GM19438 (cell line): ENCODE data around the gene KCNQ1.

Source experiments
- ATAC-seq: cut with Tn5 transposase; IDR thresholded peaks from one replicate; pipeline ENCODE4 v1.9.1; 2021; ENCODE audit warnings: low read depth; ENCODE audit not compliant: unreplicated experiment

KCNQ1 gene

GRCh38 chr11:2835296-2835695, 390.5 kb downstream of the KCNQ1 start:
- no peak for ATAC-seq

DNA sequence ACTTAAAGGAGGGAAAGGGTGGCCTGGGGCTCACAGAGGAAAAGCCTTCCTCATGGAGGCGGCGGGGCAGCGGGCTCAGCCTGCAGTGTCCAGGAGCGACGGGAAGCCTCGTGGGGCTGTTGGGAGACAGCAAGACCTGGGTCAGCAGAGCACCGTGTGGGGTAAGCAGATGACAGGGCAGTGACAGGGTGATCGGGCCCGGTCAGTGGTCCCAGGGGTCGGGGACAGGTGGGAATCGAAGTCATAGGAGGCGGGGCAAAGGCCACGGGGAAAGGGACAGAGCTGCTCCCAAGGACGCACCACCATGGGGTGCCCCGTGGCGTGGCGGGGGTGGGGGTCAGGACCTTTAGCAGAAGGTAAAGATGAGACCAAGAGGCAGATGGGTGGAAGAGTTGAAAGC, 390.9 kb downstream of the KCNQ1 start:
- no peak for ATAC-seq

DNA sequence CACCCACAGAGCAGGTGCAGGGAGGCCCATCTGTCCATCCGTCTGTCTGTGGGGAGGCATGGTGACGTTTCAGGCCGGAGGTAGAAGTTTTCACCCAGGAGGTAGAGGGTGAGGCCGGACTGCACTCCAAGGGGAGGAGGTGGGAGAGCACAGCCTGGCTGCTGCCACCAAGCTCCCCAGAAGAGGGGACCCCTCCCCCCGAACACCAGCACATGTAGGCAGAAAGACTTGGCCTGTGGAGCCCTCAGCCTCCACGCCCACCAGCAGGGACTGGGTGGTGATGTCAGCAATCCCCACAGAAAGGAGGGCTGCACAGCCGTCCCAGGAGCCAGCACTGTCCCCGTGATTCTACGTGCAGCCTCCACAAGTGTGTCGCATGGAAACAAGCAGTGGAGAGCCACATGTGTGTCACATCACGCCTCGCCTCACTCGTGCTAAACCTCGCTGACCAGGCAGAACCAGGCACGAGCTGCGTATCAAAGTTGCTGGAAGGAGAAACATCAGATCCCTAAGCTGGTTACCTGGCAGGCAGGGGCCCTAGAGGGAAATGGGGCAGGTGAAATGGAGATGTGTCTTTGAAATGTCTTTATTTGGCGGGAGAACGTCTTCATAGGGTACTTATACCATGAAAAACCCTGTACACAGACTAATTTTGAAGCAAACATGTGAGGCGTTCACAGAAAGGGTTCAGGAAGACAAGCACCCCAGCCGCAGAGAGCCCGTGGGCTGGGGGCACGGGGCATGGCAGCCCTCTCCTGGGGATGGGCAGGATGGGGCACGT, 391.7 kb downstream of the KCNQ1 start:
- ATAC-seq = no peak

DNA sequence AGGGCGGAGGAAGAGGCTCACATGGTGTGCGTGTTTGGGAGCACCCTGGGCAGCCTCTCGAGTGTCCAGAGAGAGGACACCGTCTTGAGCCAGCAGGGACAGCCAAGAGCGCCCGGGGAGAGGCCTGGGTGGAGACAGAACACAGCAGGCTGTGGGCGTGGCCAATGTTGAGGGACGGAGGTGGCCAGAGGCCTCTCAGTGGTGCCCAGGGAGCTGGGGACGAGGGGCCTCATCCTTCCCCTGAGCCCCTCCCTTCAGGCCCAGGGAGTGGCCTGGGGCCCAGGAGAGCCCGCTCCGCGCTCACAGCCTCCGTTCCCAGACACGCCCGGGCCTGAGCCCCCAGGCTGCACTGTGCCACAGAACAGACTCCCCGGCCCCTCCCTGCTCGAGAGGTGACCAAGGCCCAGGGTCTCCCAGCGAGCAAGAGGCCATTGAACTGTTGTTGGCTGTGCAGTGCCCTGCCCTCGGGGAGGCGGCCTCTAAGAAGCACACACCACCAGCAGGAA, 392.3 kb downstream of the KCNQ1 start:
- no peak for ATAC-seq

DNA sequence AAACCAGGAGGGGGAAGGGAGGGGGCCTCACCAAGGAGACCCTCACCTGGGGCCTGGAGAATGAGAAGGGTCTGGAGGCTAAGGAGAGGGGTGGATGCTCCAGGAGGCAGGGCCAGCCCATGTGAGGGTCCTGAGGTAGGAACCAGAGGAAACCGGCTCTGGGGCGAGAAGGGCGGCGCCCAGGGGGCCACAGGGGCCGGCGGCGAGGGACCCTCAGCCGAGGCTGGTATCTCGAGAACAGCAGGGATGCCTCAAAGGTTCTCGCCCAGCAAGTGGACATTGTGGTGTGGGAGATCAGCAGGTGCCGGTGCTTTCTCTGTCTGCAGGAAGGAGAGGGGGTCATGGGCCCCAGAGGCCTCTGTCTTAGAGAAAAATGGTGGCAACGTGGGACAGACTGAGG, 392.8 kb downstream of the KCNQ1 start:
- ATAC-seq = no peak

DNA sequence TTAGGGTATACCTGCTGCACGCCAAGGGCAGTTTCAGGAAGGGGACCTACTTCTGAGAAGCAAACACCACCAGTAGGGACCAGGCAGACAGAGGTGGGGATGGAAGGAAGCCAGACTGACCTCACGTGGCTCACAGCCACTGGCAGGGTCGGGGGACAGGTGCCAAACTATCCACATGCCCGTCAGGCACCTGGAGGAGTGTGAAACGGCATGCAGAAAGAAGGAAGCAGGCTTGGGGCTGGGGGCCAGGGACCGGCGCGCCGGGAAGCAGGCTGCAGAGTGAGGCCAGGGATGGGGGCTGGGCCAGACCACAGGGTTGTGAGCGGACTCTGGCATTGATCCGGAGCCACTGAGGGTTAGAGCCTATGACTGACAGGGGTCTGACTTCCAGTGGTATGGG, 393.3 kb downstream of the KCNQ1 start:
- no peak for ATAC-seq

- ATAC-seq = no peak
Observed at GRCh38 chr11:2838676-2839294, 394.0 kb downstream of the KCNQ1 start.

GRCh38 chr11:2839395-2839943, 394.7 kb downstream of the KCNQ1 start:
- no peak for ATAC-seq

- ATAC-seq = no peak
Observed at GRCh38 chr11:2841411-2842190, 396.8 kb downstream of the KCNQ1 start.

DNA sequence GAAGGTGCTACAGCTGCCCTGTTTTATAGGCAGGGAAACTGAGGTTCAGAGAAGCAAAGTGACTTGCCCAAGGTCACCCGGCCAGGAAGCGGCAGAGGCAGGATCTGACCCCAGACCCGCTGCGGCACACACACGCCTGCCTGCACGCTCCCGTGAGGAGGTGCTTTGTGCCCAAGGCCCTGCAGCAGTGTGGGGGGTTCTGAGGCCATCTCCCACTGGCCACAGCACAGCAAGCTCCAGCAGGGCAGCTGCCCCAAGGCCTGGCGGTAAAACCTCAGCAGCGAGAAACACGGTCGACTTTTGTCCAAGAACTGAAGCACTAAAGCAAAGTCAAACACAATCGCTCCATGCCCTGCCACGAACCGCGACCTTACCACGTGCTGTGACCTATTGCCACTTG, 398.1 kb downstream of the KCNQ1 start:
- ATAC-seq = no peak

- ATAC-seq = no peak
Observed at GRCh38 chr11:2843551-2843950, 398.7 kb downstream of the KCNQ1 start.

DNA sequence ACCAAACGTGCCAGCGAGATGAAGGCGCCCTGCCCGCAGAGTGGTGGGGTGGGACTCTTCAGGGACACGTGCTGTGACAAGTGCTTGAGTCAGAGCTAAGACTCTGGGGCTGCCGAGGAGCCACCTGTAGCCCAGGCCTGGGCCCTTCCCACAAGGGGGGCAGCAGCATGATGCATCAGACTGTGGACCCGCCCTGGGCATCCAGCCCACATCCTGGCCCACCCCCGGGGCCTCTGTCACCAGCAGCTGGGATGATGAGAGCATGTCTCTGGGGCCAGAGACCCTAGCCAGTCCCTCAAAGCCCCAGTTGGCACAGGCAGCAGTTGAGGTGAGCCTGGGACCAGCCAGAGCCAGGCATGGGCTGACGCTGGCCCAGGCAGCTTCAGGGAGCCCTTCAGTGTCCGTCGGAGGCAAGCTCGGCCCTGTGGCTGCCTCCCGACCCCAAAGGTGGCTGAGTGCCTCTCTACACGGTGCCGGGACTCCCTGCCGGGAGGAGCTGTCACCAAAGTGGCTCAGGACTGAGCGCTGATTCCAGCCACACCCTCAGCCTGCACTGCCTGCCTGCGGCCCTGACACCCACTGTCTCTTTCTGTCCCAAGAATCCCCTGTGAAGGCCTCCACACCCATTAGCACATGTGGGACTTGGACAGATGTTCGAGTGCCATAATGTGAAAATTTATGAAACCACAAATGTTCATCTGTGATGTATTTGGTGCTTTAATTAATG, 399.5 kb downstream of the KCNQ1 start:
- no peak for ATAC-seq

DNA sequence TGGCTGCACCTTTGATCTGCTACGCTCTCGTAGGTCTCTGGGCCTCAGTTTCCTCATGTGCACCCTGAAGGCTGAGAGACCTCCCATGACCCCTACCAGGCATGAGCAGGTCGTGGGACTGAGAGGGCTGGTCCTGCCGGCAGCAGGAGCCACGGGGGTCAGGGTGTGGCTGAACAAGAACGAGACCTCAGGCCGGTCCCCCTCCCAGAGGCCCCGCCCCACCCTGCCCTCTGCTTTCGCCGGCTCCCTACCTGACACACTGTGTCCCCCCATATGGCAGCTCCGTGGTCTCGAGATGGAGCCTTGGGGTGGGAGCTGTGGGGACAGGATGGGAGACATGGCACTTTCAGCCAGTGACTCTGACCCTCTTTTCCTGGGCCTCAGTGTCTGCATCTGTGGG, 400.2 kb downstream of the KCNQ1 start:
- ATAC-seq = no peak

DNA sequence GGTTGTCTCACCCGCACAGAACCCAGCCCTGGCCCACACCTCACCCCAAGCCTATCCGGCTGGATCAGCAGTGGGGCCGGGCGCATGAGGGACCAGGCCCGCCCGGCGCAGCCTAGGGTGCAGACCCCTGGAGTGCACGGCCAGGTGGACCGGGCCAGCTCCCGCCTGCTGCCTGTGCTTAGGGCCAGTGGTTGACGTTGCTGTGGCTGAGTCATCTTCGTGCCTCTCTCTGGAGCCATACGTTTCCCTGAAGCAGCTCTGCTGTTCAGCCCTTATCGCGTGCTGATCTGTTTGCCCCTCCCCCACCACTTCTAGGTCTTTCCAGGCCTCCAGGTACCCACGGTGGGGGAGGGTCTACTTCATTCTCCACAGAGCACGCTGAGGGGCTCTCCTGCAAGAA, 401.2 kb downstream of the KCNQ1 start:
- no peak for ATAC-seq

DNA sequence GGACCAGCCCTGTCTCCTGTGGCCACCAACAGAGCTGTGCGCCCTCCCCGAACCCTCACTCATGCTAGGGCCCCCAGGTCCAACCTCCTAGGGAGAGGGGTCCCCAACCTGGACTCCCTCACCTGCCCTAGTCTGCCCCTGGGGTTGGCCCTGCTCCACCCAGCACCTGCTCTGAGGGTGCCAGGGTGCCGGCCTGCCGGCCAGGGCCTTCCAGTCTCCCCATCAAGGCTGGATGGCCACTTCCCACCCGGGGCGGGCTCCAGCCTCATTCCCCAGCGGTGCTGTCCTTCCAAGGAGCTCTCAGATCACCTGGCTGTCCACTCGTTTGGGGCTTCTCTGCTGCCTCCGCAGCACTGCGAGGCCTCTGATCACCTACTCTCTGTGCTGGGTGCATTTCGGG, 401.7 kb downstream of the KCNQ1 start:
- ATAC-seq = no peak

DNA sequence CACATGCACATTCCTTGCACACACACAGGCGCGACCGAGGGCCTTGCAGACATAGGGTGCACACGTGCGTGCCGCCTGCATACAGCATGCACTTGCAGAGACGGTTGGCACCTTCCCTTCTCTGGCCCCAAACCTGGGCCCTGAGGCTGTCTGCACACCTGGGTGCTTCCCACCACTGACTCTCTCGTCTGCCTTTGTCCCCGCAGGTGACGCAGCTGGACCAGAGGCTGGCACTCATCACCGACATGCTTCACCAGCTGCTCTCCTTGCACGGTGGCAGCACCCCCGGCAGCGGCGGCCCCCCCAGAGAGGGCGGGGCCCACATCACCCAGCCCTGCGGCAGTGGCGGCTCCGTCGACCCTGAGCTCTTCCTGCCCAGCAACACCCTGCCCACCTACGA, 402.8 kb downstream of the KCNQ1 start:
- ATAC-seq = no peak

- no peak for ATAC-seq
Observed at GRCh38 chr11:2848497-2848896, 403.7 kb downstream of the KCNQ1 start.

DNA sequence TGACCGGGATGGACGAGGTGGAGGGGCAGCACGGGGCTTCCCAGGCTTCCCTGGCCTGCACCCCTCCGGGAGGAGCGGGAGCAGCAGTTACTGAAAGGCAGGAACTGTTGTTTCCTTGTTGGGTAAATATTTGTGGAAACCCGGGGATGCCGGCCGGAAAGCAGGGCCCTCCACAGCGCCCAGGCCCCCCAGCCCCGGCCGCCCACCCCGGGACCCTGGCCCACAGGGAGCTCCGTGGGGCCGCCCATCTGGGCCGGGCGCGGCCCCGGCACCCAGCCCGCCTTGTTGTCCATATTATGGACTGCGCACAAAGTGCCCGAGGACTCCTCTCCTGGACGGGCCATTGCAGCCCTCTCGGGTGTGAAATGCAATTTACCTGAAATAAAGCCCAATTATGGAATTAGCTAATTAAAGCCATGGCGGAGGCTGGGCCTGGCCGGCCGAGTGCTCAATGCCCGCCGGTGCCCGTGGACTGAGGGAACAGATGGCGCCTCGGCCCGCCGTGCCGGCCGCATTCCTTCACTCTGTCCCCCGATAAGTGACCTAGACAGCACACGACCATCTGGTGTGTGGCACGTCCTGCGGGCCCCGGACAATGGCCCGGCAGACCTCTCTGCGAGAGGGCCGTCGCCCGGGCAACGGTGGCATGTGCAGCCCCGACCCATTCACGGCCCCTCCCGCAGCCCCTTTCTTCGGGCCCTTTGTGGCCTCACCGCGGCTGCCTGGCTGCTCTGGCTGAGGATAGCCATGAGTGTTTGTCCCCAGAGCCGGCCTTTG, 405.4 kb downstream of the KCNQ1 start:
- no peak for ATAC-seq

- ATAC-seq = no peak
Observed at GRCh38 chr11:2853401-2853800, 408.6 kb downstream of the KCNQ1 start.
